Measurements from ENCODE around the gene PNPLA6. TPM values are rescaled to one million over a fixed set of nuclear protein-coding genes. Genes with fewer than 3 reads are reported as not detected.

The PNPLA6 gene
- total and polyA plus RNA-seq, 2 experiments from 2014 or later = 43.0 to 50.5 TPM

DNA sequence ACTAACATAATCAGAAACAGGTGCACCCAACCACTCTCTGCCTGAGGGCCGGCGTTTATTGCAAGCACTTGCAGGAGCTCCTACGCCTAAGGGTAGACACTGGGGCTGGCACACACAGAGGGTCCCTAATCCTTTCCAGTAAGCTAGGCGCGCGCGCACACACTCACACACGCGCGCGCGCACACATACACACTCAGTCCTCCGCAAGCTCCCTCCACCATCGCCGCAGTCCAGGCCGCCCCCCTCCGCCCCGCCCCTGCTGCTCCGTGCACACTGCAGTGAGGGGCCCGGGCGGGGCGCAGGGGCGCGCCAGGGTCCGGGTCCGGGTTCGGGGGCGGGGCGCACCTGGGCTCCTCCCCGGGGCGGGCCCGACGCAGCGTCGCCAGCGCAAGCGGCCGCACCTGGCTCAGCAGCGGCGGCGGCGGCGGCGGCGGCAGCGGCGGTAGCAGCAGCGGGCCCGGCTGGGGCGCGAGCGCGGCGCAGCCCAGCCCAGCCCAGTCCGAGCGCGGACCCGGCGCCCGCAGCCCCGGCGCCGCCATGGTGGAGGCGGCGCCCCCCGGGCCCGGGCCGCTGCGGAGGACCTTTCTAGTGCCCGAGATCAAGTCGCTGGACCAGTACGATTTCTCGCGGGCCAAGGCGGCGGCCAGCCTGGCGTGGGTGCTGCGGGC, 60.1 kb downstream of the PNPLA6 start, which contains the start of gene CAMSAP3:
TSS of gene CAMSAP3 (plus strand) at position 398 of the 668 bp plus-strand sequence. CDS start at position 538, 140 bp downstream.
- TF ChIP-seq EZH2phosphoT487 (IDR thresholded peaks at IDR 0.05; ENCODE audit: low read depth, severe bottlenecking, unreplicated experiment) (no peak), EZH2 (IDR thresholded peaks at IDR 0.05; ENCODE audit: borderline replicate concordance) (no peak)
- TF ChIP-seq, protein P1, sequence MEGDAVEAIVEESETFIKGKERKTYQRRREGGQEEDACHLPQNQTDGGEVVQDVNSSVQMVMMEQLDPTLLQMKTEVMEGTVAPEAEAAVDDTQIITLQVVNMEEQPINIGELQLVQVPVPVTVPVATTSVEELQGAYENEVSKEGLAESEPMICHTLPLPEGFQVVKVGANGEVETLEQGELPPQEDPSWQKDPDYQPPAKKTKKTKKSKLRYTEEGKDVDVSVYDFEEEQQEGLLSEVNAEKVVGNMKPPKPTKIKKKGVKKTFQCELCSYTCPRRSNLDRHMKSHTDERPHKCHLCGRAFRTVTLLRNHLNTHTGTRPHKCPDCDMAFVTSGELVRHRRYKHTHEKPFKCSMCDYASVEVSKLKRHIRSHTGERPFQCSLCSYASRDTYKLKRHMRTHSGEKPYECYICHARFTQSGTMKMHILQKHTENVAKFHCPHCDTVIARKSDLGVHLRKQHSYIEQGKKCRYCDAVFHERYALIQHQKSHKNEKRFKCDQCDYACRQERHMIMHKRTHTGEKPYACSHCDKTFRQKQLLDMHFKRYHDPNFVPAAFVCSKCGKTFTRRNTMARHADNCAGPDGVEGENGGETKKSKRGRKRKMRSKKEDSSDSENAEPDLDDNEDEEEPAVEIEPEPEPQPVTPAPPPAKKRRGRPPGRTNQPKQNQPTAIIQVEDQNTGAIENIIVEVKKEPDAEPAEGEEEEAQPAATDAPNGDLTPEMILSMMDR (IDR thresholded peaks at IDR 0.05; ENCODE audit: poor library complexity) = no peak
- H3K27me3 ChIP-seq = no peaks in the 10 kb centered on the region
- H3K36me3 ChIP-seq (replicated peaks; ENCODE audit: insufficient read depth, low read depth) = no peaks in the 10 kb centered on the region
- WGBS (ENCODE audit: low lambda C conversion rate, missing lambda C conversion rate) = under 1% methylated on average over 36 of the region's 78 CpGs
- H2AFZ ChIP-seq = peak within 1 kb of the TSS; percentile 19
- peak within 1 kb of the TSS; percentile 75 for H3K27ac ChIP-seq
- no peaks in the 10 kb centered on the region for H3K9me3 ChIP-seq (ENCODE audit: low read depth)
- no peaks in the 10 kb centered on the region for H3K9me2 ChIP-seq (replicated peaks; ENCODE audit: insufficient read depth)
- peak; percentile 91 for DNase-seq (ENCODE audit: low spot score)
- H4K20me1 ChIP-seq (ENCODE audit: insufficient read depth, poor library complexity, severe bottlenecking) = peaks cover 25% of the 10 kb centered on the region
- peak within 1 kb of the TSS; percentile 67 for H3K4me3 ChIP-seq
- H3K4me1 ChIP-seq (ENCODE audit: insufficient read depth) = peaks cover 5% of the 10 kb centered on the region
- H3K79me2 ChIP-seq = peaks cover 27% of the 10 kb centered on the region
- H3K4me2 ChIP-seq = peak within 1 kb of the TSS; percentile 89

GRCh38 chr19:7596211-7596937, 60.9 kb downstream of the PNPLA6 start:
- no peaks in the 10 kb centered on the region for H3K9me3 ChIP-seq (ENCODE audit: low read depth)
- no peaks in the 10 kb centered on the region for H3K27me3 ChIP-seq
- peaks cover 34% of the 10 kb centered on the region for H3K79me2 ChIP-seq
- peaks cover 32% of the 10 kb centered on the region for H4K20me1 ChIP-seq (ENCODE audit: insufficient read depth, poor library complexity, severe bottlenecking)
- WGBS (ENCODE audit: low lambda C conversion rate, missing lambda C conversion rate) = 4% methylated on average over 28 of the region's 70 CpGs
- peak overlapping the region; percentile 67 for H3K4me3 ChIP-seq
- H3K27ac ChIP-seq = peak overlapping the region; percentile 75
- H3K36me3 ChIP-seq (replicated peaks; ENCODE audit: insufficient read depth, low read depth) = no peaks in the 10 kb centered on the region
- H2AFZ ChIP-seq = no peak overlapping the region
- peak overlapping the region; percentile 89 for H3K4me2 ChIP-seq
- H3K4me1 ChIP-seq (ENCODE audit: insufficient read depth) = peaks cover 5% of the 10 kb centered on the region
- peak; percentile 73 for DNase-seq (ENCODE audit: low spot score)
- TF ChIP-seq EZH2 (IDR thresholded peaks at IDR 0.05; ENCODE audit: borderline replicate concordance) = no peak
- TF ChIP-seq, protein P1 (IDR thresholded peaks at IDR 0.05; ENCODE audit: poor library complexity) = no peak
- no peak for TF ChIP-seq EZH2phosphoT487 (IDR thresholded peaks at IDR 0.05; ENCODE audit: low read depth, severe bottlenecking, unreplicated experiment)
- H3K9me2 ChIP-seq (replicated peaks; ENCODE audit: insufficient read depth) = no peaks in the 10 kb centered on the region

DNA sequence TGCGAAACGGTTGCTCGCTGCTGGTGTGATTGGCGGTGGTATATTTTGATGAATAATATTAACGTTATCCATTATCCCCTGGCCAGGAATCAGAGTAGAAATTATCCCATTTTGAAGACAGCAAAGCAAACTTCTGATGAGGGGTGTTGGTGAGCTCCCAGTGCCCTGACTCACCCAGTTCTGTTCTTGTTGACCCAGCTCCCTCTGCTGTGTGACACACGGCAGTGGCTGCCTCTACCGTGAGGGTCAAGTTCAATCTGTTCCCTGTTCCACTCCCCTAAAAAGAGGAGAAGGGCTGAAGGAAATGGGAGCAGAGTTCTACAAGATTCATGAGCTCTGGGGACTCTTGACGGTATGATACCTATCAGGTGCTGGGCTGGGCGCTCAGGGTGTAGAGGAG, 62.2 kb downstream of the PNPLA6 start:
- peak overlapping the region; percentile 89 for H3K4me2 ChIP-seq
- H3K4me3 ChIP-seq = no peak overlapping the region
- DNase-seq (ENCODE audit: low spot score) = peak; percentile 42
- H3K27ac ChIP-seq = peak overlapping the region; percentile 16
- 75% methylated on average over 9 of the region's 9 CpGs for WGBS (ENCODE audit: low lambda C conversion rate, missing lambda C conversion rate)
- H3K27me3 ChIP-seq = no peaks in the 10 kb centered on the region
- no peaks in the 10 kb centered on the region for H3K9me3 ChIP-seq (ENCODE audit: low read depth)
- H4K20me1 ChIP-seq (ENCODE audit: insufficient read depth, poor library complexity, severe bottlenecking) = peaks cover 45% of the 10 kb centered on the region
- H3K4me1 ChIP-seq (ENCODE audit: insufficient read depth) = peaks cover 5% of the 10 kb centered on the region
- no peaks in the 10 kb centered on the region for H3K36me3 ChIP-seq (replicated peaks; ENCODE audit: insufficient read depth, low read depth)
- peaks cover 47% of the 10 kb centered on the region for H3K79me2 ChIP-seq
- H3K9me2 ChIP-seq (replicated peaks; ENCODE audit: insufficient read depth) = no peaks in the 10 kb centered on the region
- TF ChIP-seq EZH2 (IDR thresholded peaks at IDR 0.05; ENCODE audit: borderline replicate concordance) = no peak
- TF ChIP-seq, protein P1 (IDR thresholded peaks at IDR 0.05; ENCODE audit: poor library complexity) = peak; percentile 13
- no peak overlapping the region for H2AFZ ChIP-seq

Data from hepatocyte (in vitro differentiated cells).